Cortex of kidney (tissue), 1 donor: ENCODE measurements around the gene ESR2.
"Not testable (repeated sequence)": the region's sequence is repeated elsewhere in the genome, so short reads cannot be mapped to it uniquely, and the experiment has no call there.

Source experiments
- DNase-seq: peaks from one replicate; lab custom pipeline; 2025; lab: John Stamatoyannopoulos, UW

The ESR2 gene

DNA sequence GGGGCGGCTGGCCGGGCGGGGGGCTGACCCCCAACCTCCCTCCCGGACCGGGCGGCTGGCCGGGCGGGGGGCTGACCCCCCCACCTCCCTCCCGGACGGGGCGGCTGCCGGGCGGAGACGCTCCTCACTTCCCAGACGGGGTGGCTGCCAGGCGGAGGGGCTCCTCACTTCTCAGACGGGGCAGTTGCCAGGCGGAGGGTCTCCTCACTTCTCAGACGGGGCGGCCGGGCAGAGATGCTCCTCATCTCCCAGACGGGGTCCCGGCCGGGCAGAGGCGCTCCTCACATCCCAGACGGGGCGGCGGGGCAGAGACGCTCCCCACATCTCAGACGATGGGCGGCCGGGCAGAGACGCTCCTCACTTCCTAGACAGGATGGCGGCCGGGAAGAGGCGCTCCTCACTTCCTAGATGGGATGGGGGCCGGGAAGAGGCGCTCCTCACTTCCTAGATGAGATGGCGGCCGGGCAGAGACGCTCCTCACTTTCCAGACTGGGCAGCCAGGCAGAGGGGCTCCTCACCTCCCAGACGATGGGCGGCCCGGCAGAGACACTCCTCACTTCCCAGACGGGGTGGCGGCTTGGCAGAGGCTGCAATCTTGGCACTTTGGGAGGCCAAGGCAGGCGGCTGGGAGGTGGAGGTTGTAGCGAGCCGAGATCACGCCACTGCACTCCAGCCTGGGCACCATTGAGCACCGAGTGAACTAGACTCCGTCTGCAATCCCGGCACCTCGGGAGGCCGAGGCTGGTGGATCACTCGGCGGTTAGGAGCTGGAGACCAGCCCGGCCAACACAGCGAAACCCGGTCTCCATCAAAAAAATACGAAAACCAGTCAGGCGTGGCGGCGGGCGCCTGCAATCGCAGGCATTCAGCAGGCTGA, 256.1 kb downstream of the ESR2 start:
- DNase-seq: not testable (repeated sequence)

DNA sequence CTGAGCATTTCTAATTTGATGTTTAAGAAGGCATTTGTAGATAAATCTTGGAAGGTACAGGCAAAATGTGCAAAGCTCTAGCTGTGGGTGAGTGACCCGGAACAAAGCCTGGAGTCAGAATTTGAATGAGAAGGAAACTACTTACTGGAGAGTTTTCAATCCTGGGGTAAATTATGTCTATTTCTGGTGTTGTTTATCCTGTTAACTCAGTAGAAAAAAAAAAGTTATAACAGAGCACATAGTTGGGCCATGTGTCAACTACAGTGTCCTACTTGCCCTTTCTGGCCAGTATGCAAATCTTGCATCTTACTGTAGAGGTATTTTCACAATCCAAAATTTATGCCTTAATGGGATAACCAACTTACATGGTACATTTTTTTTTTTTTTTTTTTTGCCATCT, 259.0 kb downstream of the ESR2 start:
- no peak for DNase-seq
